Measurements from ENCODE around the gene MAD1L1.

Gene MAD1L1

DNA sequence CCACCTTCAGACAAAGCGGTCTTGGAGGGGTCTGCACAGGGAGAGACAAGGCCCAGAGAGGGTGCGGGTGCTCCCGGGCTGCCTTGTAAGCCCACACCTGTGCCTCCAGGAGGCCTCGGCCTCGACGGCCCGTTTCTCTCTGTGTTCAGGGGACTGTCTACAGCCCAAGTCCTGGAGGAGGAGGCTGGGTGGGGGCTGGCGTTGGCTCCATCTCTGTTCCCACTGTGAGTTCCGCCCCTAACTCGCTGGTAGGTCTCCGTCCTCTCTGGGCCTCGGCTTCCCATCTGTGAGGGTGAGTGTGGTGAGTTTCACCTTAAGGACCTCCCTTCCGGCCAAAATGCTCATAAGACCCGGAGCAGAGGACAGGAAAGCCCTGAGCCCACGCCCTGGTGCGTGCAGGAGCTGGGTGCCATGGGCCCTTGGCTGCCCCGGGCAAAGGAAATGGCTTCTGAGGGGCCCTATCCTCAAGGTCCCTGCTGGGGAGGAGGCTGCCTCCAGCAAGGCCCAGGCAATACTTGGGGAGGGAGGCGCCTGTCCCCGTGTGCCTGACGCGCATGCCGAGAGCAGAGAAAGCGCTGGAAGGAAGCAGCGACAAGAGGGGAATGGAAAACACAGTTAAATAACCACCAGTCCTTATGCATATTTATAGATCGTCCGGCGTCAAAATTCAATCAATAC is 285.8 kb downstream of the MAD1L1 start:
- Histone ChIP-seq H3K4me3 (ENCODE audit: low read depth, low read length) (no peak overlapping the region), H3K4me1 (ENCODE audit: control insufficient read depth, insufficient read depth, low read length) (no peaks in the 10 kb centered on the region), H3K36me3 (ENCODE audit: control insufficient read depth in 2 of 2, insufficient read depth in 1 of 2, low read length in 2 of 2) (no peaks in the 10 kb centered on the region), H3K9me3 (ENCODE audit: control insufficient read depth, insufficient read depth, low read depth, low read length) (no peaks in the 10 kb centered on the region), H3K27ac (ENCODE audit: extremely low read depth, low read depth, low read length) (no peak overlapping the region)
- ChIA-PET POLR2A (no interaction called here), CTCF (no interaction called here)
- no peak for TF ChIP-seq ZNF548 (tag by site-specific recombination; IDR thresholded peaks at IDR 0.05)
- TF ChIP-seq ZNF366 (tag by site-specific recombination; conservative IDR thresholded peaks at IDR 0.05) = no peak

DNA sequence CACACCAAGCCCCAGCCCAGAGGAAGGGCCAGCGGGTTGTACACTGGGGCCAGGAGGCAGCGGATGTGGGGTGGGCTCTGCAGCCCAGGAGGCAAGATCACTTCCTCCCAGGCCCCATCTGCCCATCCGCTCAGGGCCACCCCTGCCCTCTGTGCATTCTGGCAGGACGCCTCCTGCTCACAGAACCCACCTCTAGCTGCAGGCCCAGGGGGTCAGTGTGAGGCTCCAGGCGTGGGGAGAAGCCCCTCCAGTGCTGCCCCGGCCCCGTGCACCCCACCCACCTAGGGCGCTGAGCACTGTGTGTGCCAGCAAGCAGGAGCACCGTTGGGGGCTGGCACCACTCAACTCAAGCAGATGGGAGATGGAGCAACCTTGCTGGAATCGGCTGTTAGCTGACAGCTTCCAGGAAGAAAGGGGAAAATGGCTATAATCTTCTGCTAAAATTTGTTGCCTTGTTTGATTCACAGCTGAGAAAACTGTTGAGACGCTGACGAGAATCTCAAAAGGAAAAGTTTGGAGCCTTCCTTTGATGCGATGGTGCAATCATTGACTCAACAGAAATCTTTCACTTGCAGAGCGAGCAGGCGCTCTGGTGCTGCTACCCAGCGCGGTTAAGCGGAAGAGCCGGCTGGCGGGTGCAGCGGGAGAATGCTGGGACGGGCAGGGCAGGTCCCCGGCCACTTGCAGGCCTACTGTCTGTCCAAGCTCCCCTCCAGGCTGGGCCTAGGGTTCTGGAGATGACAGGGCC is 286.5 kb downstream of the MAD1L1 start:
- TF ChIP-seq ZNF830 (tag by site-specific recombination; IDR thresholded peaks at IDR 0.05; ENCODE audit: low read depth) (no peak), ZNF132 (tag by site-specific recombination; IDR thresholded peaks at IDR 0.05; ENCODE audit: borderline replicate concordance) (no peak), ZNF175 (tag by site-specific recombination; IDR thresholded peaks at IDR 0.05) (no peak), KLF1 (tag by site-specific recombination; IDR thresholded peaks at IDR 0.05) (no peak), SCRT1 (tag by site-specific recombination; IDR thresholded peaks at IDR 0.05; ENCODE audit: borderline replicate concordance) (no peak), HOXD13 (CRISPR knock-in tag; IDR thresholded peaks at IDR 0.05; ENCODE audit: borderline replicate concordance) (no peak), ZNF514 (tag by site-specific recombination; IDR thresholded peaks at IDR 0.05) (no peak), ZBTB21 (tag by site-specific recombination; IDR thresholded peaks at IDR 0.05) (no peak), ZNF114 (tag by site-specific recombination; IDR thresholded peaks at IDR 0.05) (no peak), ZNF302 (tag by site-specific recombination; IDR thresholded peaks at IDR 0.05; ENCODE audit: low read depth) (no peak)
- TF ChIP-seq, protein P1, sequence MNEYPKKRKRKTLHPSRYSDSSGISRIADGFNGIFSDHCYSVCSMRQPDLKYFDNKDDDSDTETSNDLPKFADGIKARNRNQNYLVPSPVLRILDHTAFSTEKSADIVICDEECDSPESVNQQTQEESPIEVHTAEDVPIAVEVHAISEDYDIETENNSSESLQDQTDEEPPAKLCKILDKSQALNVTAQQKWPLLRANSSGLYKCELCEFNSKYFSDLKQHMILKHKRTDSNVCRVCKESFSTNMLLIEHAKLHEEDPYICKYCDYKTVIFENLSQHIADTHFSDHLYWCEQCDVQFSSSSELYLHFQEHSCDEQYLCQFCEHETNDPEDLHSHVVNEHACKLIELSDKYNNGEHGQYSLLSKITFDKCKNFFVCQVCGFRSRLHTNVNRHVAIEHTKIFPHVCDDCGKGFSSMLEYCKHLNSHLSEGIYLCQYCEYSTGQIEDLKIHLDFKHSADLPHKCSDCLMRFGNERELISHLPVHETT (tag by site-specific recombination; IDR thresholded peaks at IDR 0.05) = no peak
- TF ChIP-seq, protein P2, sequence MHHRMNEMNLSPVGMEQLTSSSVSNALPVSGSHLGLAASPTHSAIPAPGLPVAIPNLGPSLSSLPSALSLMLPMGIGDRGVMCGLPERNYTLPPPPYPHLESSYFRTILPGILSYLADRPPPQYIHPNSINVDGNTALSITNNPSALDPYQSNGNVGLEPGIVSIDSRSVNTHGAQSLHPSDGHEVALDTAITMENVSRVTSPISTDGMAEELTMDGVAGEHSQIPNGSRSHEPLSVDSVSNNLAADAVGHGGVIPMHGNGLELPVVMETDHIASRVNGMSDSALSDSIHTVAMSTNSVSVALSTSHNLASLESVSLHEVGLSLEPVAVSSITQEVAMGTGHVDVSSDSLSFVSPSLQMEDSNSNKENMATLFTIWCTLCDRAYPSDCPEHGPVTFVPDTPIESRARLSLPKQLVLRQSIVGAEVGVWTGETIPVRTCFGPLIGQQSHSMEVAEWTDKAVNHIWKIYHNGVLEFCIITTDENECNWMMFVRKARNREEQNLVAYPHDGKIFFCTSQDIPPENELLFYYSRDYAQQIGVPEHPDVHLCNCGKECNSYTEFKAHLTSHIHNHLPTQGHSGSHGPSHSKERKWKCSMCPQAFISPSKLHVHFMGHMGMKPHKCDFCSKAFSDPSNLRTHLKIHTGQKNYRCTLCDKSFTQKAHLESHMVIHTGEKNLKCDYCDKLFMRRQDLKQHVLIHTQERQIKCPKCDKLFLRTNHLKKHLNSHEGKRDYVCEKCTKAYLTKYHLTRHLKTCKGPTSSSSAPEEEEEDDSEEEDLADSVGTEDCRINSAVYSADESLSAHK (tag by site-specific recombination; IDR thresholded peaks at IDR 0.05) = no peak
- H3K4me1 ChIP-seq (ENCODE audit: control insufficient read depth, insufficient read depth, low read length) = no peaks in the 10 kb centered on the region
- H3K4me3 ChIP-seq (ENCODE audit: low read depth, low read length) = no peak overlapping the region
- ChIA-PET CTCF (no interaction called here), POLR2A (no interaction called here)
- H3K36me3 ChIP-seq (ENCODE audit: control insufficient read depth in 2 of 2, insufficient read depth in 1 of 2, low read length in 2 of 2) = no peaks in the 10 kb centered on the region
- no peaks in the 10 kb centered on the region for H3K9me3 ChIP-seq (ENCODE audit: control insufficient read depth, insufficient read depth, low read depth, low read length)
- no peak overlapping the region for H3K27ac ChIP-seq (ENCODE audit: extremely low read depth, low read depth, low read length)

DNA sequence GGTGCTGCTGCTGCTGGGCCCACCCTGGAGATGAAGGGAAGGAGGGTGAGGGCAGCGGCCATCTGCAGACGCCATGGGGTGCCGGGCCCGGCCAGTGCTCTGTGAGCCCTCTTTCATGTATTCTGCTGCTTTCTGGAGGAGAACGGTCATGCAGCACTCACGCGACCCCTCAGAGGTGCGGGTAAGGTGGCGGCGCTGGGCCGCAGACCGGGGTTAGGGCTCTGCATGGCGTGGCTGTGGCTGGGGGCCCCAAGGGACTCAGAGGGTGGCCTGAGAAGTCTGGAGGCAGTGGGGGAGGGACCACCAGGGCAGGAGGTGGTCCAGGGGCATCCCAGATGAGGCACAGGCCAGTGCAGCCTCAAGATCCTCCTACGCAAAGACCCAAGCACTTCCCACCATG is 287.2 kb downstream of the MAD1L1 start:
- no peaks in the 10 kb centered on the region for H3K9me3 ChIP-seq (ENCODE audit: control insufficient read depth, insufficient read depth, low read depth, low read length)
- POLR2A ChIA-PET = no interaction called here
- no peaks in the 10 kb centered on the region for H3K36me3 ChIP-seq (ENCODE audit: control insufficient read depth in 2 of 2, insufficient read depth in 1 of 2, low read length in 2 of 2)
- H3K4me3 ChIP-seq (ENCODE audit: low read depth, low read length) = no peak overlapping the region
- H3K4me1 ChIP-seq (ENCODE audit: control insufficient read depth, insufficient read depth, low read length) = no peaks in the 10 kb centered on the region
- no peak overlapping the region for H3K27ac ChIP-seq (ENCODE audit: extremely low read depth, low read depth, low read length)
- CTCF ChIA-PET = no interaction called here
- TF ChIP-seq ZNF239 (tag by site-specific recombination; IDR thresholded peaks at IDR 0.05) = no peak
- TF ChIP-seq, protein P3, sequence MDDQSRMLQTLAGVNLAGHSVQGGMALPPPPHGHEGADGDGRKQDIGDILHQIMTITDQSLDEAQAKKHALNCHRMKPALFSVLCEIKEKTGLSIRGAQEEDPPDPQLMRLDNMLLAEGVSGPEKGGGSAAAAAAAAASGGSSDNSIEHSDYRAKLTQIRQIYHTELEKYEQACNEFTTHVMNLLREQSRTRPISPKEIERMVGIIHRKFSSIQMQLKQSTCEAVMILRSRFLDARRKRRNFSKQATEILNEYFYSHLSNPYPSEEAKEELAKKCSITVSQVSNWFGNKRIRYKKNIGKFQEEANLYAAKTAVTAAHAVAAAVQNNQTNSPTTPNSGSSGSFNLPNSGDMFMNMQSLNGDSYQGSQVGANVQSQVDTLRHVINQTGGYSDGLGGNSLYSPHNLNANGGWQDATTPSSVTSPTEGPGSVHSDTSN (CRISPR knock-in tag; IDR thresholded peaks at IDR 0.05) = no peak
- no peak for TF ChIP-seq ZNF48 (tag by site-specific recombination; IDR thresholded peaks at IDR 0.05)
- no peak for TF ChIP-seq ZNF596 (tag by site-specific recombination; IDR thresholded peaks at IDR 0.05)
- no peak for TF ChIP-seq MEIS1 (CRISPR knock-in tag; IDR thresholded peaks at IDR 0.05; ENCODE audit: borderline replicate concordance)
- no peak for TF ChIP-seq ZNF19 (tag by site-specific recombination; IDR thresholded peaks at IDR 0.05; ENCODE audit: low read depth)
- TF ChIP-seq ZNF16 (tag by site-specific recombination; IDR thresholded peaks at IDR 0.05; ENCODE audit: low read depth) = no peak
- TF ChIP-seq ZNF792 (tag by site-specific recombination; IDR thresholded peaks at IDR 0.05) = no peak
- no peak for TF ChIP-seq ZNF121 (tag by site-specific recombination; IDR thresholded peaks at IDR 0.05)
- no peak for TF ChIP-seq KLF9 (tag by site-specific recombination; IDR thresholded peaks at IDR 0.05; ENCODE audit: low read depth)
- no peak for TF ChIP-seq ZNF677 (tag by site-specific recombination; IDR thresholded peaks at IDR 0.05)
- no peak for TF ChIP-seq ZBTB8A (tag by site-specific recombination; IDR thresholded peaks at IDR 0.05)
- TF ChIP-seq ZNF558 (tag by site-specific recombination; IDR thresholded peaks at IDR 0.05) = no peak

All from HEK293 (cell line).